IMR-90 (cell line): Measurements from ENCODE around the gene NUP210. TPM values are rescaled to one million over a fixed set of nuclear protein-coding genes. Genes with fewer than 3 reads are reported as not detected.

Experiments used
- ATAC-seq: fragments of 200-7000 bp; cut with Tn5 transposase; 2 replicates; pipeline ENCODE4 v1.9.1; 2020; ENCODE audit warnings: low read depth, mild to moderate bottlenecking, moderate library complexity
- BruUV-seq: library from RNA; stranded (reverse); fragments of 400-500 nt; replicated peaks from 2 replicates; lab custom pipeline; 2021; lab: Mats Ljungman, UMichigan
- CTCF ChIA-PET: fragments of 300-600 bp; formaldehyde crosslinking; extraction: SDS; loops from one replicate; lab custom pipeline; 2021; ENCODE audit warnings: antibody characterized with exemption; lab: Yijun Ruan, JAX
- POLR2A ChIA-PET: fragments of 300-600 bp; sonication (Branson Sonifier 250); formaldehyde crosslinking; loops from one replicate; lab custom pipeline; 2022; ENCODE audit warnings: antibody characterized with exemption; ENCODE audit not compliant: unreplicated experiment; lab: Charles Lee
- DNase-seq: peaks from one replicate; pipeline ENCODE4 v3.0.0; 2013
- H2AFZ ChIP-seq: replicated peaks from 2 replicates; pipeline ENCODE3; 2013; ENCODE audit warnings: low read length, mild to moderate bottlenecking; ENCODE audit not compliant: poor library complexity
- H2AK5ac ChIP-seq: 2 replicates; pipeline ENCODE4 v1.6.1; 2013; ENCODE audit warnings: low read depth, low read length, inconsistent platforms
- H2AK9ac ChIP-seq: replicated peaks from 2 replicates; pipeline ENCODE3; 2013; ENCODE audit warnings: mild to moderate bottlenecking, low read depth, low read length, moderate library complexity; ENCODE audit not compliant: poor library complexity
- H2BK120ac ChIP-seq: 2 replicates; pipeline ENCODE4 v1.6.1; 2013; ENCODE audit warnings: low read depth, low read length, inconsistent platforms
- H2BK15ac ChIP-seq: 3 replicates; pipeline ENCODE4 v1.6.1; 2013; ENCODE audit warnings: low read depth, low read length, inconsistent platforms
- H2BK20ac ChIP-seq: 2 replicates; pipeline ENCODE4 v1.6.1; 2013; ENCODE audit warnings: low read depth, mild to moderate bottlenecking, inconsistent platforms, low read length, moderate library complexity
- H2BK5ac ChIP-seq: 2 replicates; pipeline ENCODE4 v1.6.1; 2013; ENCODE audit warnings: mild to moderate bottlenecking, low read depth, low read length, inconsistent platforms; ENCODE audit not compliant: poor library complexity, severe bottlenecking
- H3K14ac ChIP-seq: replicated peaks from 2 replicates; pipeline ENCODE4 v1.6.1; 2013; ENCODE audit warnings: low read depth, low read length, inconsistent platforms
- H3K18ac ChIP-seq: 2 replicates; pipeline ENCODE4 v1.6.1; 2013; ENCODE audit warnings: low read depth, low read length, control low read depth
- H3K23ac ChIP-seq: 2 replicates; pipeline ENCODE4 v1.6.1; 2013; ENCODE audit warnings: low read depth, low read length, inconsistent platforms
- H3K27ac ChIP-seq: 2 replicates; pipeline ENCODE4 v1.5.1; 2013; ENCODE audit warnings: mild to moderate bottlenecking, control low read depth, low read length; ENCODE audit not compliant: insufficient read depth
- H3K27me3 ChIP-seq: 2 replicates; pipeline ENCODE4 v1.6.1; 2013; ENCODE audit warnings: low read length; ENCODE audit not compliant: control insufficient read depth, insufficient read depth
- H3K36me3 ChIP-seq: 2 replicates; pipeline ENCODE4 v1.6.1; 2013; ENCODE audit warnings: low read length, mixed read lengths; ENCODE audit not compliant: control insufficient read depth, insufficient read depth
- H3K4ac ChIP-seq: 2 replicates; pipeline ENCODE4 v1.6.1; 2013; ENCODE audit warnings: low read depth, low read length, inconsistent platforms
- H3K4me1 ChIP-seq: 2 replicates; pipeline ENCODE4 v1.6.1; 2013; ENCODE audit warnings: low read length, mixed read lengths; ENCODE audit not compliant: control insufficient read depth, insufficient read depth
- H3K4me2 ChIP-seq: 2 replicates; pipeline ENCODE4 v1.6.1; 2013; ENCODE audit warnings: low read depth, mild to moderate bottlenecking, control low read depth, low read length, moderate library complexity
- H3K4me3 ChIP-seq: 2 replicates; pipeline ENCODE4 v1.5.1; 2013; ENCODE audit warnings: low read depth, mild to moderate bottlenecking, control low read depth, low read length, moderate library complexity; ENCODE audit not compliant: insufficient read depth
- H3K56ac ChIP-seq: 2 replicates; pipeline ENCODE4 v1.6.1; 2013; ENCODE audit warnings: low read length, inconsistent platforms; ENCODE audit not compliant: insufficient read depth; ENCODE audit errors: extremely low read depth
- H3K79me1 ChIP-seq, 2 experiments: 2 replicates each; pipeline ENCODE4 v1.6.1; 2013; ENCODE audit warnings: low read length in 2 of 2, inconsistent platforms in 1 of 2, low read depth in 1 of 2
- H3K9ac ChIP-seq: 2 replicates; pipeline ENCODE4 v1.6.1; 2013; ENCODE audit warnings: low read depth, low read length, control low read depth
- H3K9me1 ChIP-seq: 2 replicates; pipeline ENCODE4 v1.6.1; 2013; ENCODE audit warnings: low read length, inconsistent platforms; ENCODE audit not compliant: insufficient read depth
- H3K9me3 ChIP-seq: 2 replicates; pipeline ENCODE4 v1.6.1; 2013; ENCODE audit warnings: low read length; ENCODE audit not compliant: control insufficient read depth, insufficient read depth
- H4K20me1 ChIP-seq: 2 replicates; pipeline ENCODE4 v1.6.1; 2013; ENCODE audit warnings: low read length, inconsistent platforms; ENCODE audit not compliant: insufficient read depth
- H4K5ac ChIP-seq: 2 replicates; pipeline ENCODE4 v1.6.1; 2013; ENCODE audit warnings: mild to moderate bottlenecking, low read depth, low read length, control low read depth
- H4K8ac ChIP-seq, 2 experiments: 2 replicates each; pipeline ENCODE4 v1.6.1; 2013; ENCODE audit warnings: low read depth in 2 of 2, low read length in 2 of 2, control low read depth in 1 of 2, inconsistent platforms in 1 of 2
- H4K91ac ChIP-seq: 2 replicates; pipeline ENCODE4 v1.6.1; 2013; ENCODE audit warnings: low read depth, low read length, inconsistent platforms; ENCODE audit not compliant: insufficient read depth
- BHLHE40 ChIP-seq: fragments of 150-350 bp; IDR thresholded peaks from 2 replicates; pipeline ENCODE4 v1.6.1; 2016; ENCODE audit warnings: mild to moderate bottlenecking, low read depth, low read length
- CEBPB ChIP-seq: IDR thresholded peaks from 2 replicates; pipeline ENCODE4 v1.6.1; 2012; ENCODE audit warnings: low read depth, low read length, improper control_type of control experiment
- CHD1 ChIP-seq: IDR thresholded peaks from 2 replicates; pipeline ENCODE4 v1.6.1; 2012; ENCODE audit warnings: low read depth, low read length, improper control_type of control experiment
- CTCF ChIP-seq: conservative IDR thresholded peaks from 2 replicates; pipeline ENCODE4 v1.5.1; 2012; ENCODE audit warnings: mild to moderate bottlenecking, low read depth, low read length, improper control_type of control experiment
- ELK1 ChIP-seq: fragments of 150-350 bp; IDR thresholded peaks from 2 replicates; pipeline ENCODE4 v1.6.1; 2016; ENCODE audit warnings: low read depth, mild to moderate bottlenecking, low read length, moderate library complexity, borderline replicate concordance
- MAFK ChIP-seq: IDR thresholded peaks from 2 replicates; pipeline ENCODE4 v1.6.1; 2012; ENCODE audit warnings: low read depth, low read length, improper control_type of control experiment
- MAZ ChIP-seq: IDR thresholded peaks from 2 replicates; pipeline ENCODE4 v1.6.1; 2012; ENCODE audit warnings: low read depth, mild to moderate bottlenecking, low read length, improper control_type of control experiment, moderate library complexity, borderline replicate concordance
- POLR2A ChIP-seq: IDR thresholded peaks from 2 replicates; pipeline ENCODE4 v1.6.1; 2012; ENCODE audit warnings: mild to moderate bottlenecking, low read depth, low read length
- RFX5 ChIP-seq: IDR thresholded peaks from 2 replicates; pipeline ENCODE4 v1.8.0; 2012; ENCODE audit warnings: low read depth, mild to moderate bottlenecking, low read length, moderate library complexity
- SMC3 ChIP-seq: fragments of 150-350 bp; IDR thresholded peaks from 2 replicates; pipeline ENCODE4 v1.6.1; 2016; ENCODE audit warnings: low read depth, mild to moderate bottlenecking, antibody characterized with exemption, low read length, moderate library complexity
- USF2 ChIP-seq: fragments of 150-350 bp; IDR thresholded peaks from 2 replicates; pipeline ENCODE4 v1.6.1; 2017; ENCODE audit warnings: mild to moderate bottlenecking, antibody characterized with exemption, low read length, low read depth
- WGBS, 2 experiments: methylation state at CpG; one replicate each; pipeline versions ENCODE4 v1.1.5 to v1.1.7; 2013; ENCODE audit warnings: missing lambda C conversion rate in 2 of 2; ENCODE audit not compliant: insufficient read length in 1 of 2; ENCODE audit errors: extremely low coverage in 2 of 2; 5-methylcytosine and 5-hydroxymethylcytosine counted together
- dilution Hi-C: fragments of 300-500 bp; cut with HindIII; formaldehyde crosslinking; loops from one replicate; pipeline ENCODE4 v1.14.3; 2018; ENCODE audit warnings: low sequenced_read_pairs; ENCODE audit not compliant: unreplicated experiment
- in situ Hi-C: fragments of 300-500 bp; cut with MboI; formaldehyde crosslinking; loops from 3 replicates; pipeline ENCODE4 v1.14.3; 2019; ENCODE audit warnings: low sequenced_read_pairs, inconsistent platforms, mixed read lengths
- intact Hi-C: fragments of 100-400 bp; cut with micrococcal nuclease; formaldehyde crosslinking; loops from 2 replicates; pipeline ENCODE4 v1.10.0; 2022
- polyA plus RNA-seq, 3 experiments: library from polyadenylated mRNA; depleted of rRNA; stranded (reverse); fragments of >200 nt; gene quantifications; 2 replicates each; pipeline ENCODE4 v1.2.3, GENCODE V29; 2012; ENCODE audit warnings: low replicate concordance in 1 of 3
- total RNA-seq: library from RNA; depleted of rRNA; stranded (reverse); fragments of >200 nt; gene quantifications from 2 replicates; pipeline ENCODE4 v1.2.3, GENCODE V29; 2012

NUP210 gene
- total and polyA plus RNA-seq, 2 of the 4 experiments (the other 2 are of a cell fraction) = under 0.01 to 0.03 TPM

- DNase-seq = no peak
- Histone ChIP-seq H2AK9ac (no peak overlapping the region), H3K56ac (no peak overlapping the region), H2AK5ac (no peak overlapping the region), H3K9me1 (peaks cover 5% of the 10 kb centered on the region; the same call in 1 of the 2 replicates), H3K14ac (no peak overlapping the region), H2BK120ac (no peak overlapping the region), H3K4me2 (no peak overlapping the region), H3K9me3 (no peaks in the 10 kb centered on the region), H4K5ac (no peak overlapping the region), H3K9ac (no peak overlapping the region), H2AFZ (no peak overlapping the region), H4K91ac (no peak overlapping the region; the same call in 1 of the 2 replicates), H3K4ac (no peak overlapping the region), H3K4me3 (no peak overlapping the region), H3K27ac (no peak overlapping the region), H3K36me3 (no peaks in the 10 kb centered on the region), H2BK20ac (no peak overlapping the region), H3K4me1 (no peaks in the 10 kb centered on the region), H3K18ac (no peak overlapping the region), H2BK15ac (no peak overlapping the region), H3K79me1 (no peaks in the 10 kb centered on the region), H3K23ac (no peak overlapping the region), H3K27me3 (no peaks in the 10 kb centered on the region; the same call in 1 of the 2 replicates), H4K8ac (no peak overlapping the region), H2BK5ac (no peak overlapping the region), H4K20me1 (no peaks in the 10 kb centered on the region)
- 83% methylated on average over 1 of the region's 4 CpGs; no CpG with 5 or more reads in 1 of the 2 experiments for WGBS, 2 experiments
- ATAC-seq = no peak
- intact Hi-C loops (no loop called here), in situ Hi-C loops (no loop called here), dilution Hi-C loops (no loop called here)
- TF ChIP-seq RFX5 (no peak), CHD1 (no peak), ELK1 (no peak), USF2 (no peak), MAZ (no peak), SMC3 (no peak), CEBPB (no peak), POLR2A (no peak), CTCF (no peak), BHLHE40 (no peak), MAFK (no peak)
- ChIA-PET POLR2A (no interaction called here), CTCF (no interaction called here)
- no TSS peak for BruUV-seq
Observed at GRCh38 chr3:13372126-13372525, 48.0 kb downstream of the NUP210 start.
